Uterus (tissue), 2 donors: ENCODE data around the gene AKT3.

Experiments used
- POLR2A ChIP-seq, 2 donors: fragments of 450-650 bp; IDR thresholded peaks; one replicate each; pipeline ENCODE4 v1.6.1; 2016; ENCODE audit warnings: antibody characterized with exemption in 2 of 2, mild to moderate bottlenecking in 1 of 2, moderate library complexity in 1 of 2
- TF ChIP-seq, protein P1 (sequence below), 4 experiments: fragments of 200-600 bp in 2 of 4; fragments of 450-650 bp in 2 of 4; sonication (generic) in 2 of 4; IDR thresholded peaks; one replicate each; pipeline ENCODE4 v1.5.1; 2016 to 2019; ENCODE audit warnings: antibody characterized with exemption in 4 of 4, mild to moderate bottlenecking in 2 of 4, moderate library complexity in 1 of 4

GRCh38 chr1:243793298-243793697 lies 56.7 kb downstream of the AKT3 start:
- TF ChIP-seq, protein P1, sequence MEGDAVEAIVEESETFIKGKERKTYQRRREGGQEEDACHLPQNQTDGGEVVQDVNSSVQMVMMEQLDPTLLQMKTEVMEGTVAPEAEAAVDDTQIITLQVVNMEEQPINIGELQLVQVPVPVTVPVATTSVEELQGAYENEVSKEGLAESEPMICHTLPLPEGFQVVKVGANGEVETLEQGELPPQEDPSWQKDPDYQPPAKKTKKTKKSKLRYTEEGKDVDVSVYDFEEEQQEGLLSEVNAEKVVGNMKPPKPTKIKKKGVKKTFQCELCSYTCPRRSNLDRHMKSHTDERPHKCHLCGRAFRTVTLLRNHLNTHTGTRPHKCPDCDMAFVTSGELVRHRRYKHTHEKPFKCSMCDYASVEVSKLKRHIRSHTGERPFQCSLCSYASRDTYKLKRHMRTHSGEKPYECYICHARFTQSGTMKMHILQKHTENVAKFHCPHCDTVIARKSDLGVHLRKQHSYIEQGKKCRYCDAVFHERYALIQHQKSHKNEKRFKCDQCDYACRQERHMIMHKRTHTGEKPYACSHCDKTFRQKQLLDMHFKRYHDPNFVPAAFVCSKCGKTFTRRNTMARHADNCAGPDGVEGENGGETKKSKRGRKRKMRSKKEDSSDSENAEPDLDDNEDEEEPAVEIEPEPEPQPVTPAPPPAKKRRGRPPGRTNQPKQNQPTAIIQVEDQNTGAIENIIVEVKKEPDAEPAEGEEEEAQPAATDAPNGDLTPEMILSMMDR (IDR thresholded peaks at IDR 0.05): no peak
- no peak for TF ChIP-seq POLR2A (IDR thresholded peaks at IDR 0.05)
